HG03025 (cell line): ENCODE measurements around the gene C10orf90.

ENCODE experiments used
- ATAC-seq: cut with Tn5 transposase; IDR thresholded peaks from one replicate; pipeline ENCODE4 v1.9.1; 2021; ENCODE audit warnings: mild to moderate bottlenecking, moderate library complexity; ENCODE audit not compliant: unreplicated experiment, low FRiP score

The C10orf90 gene

GRCh38 chr10:126639084-126639483, 31.4 kb downstream of the C10orf90 start:
- ATAC-seq = no peak

- ATAC-seq = no peak
Observed at GRCh38 chr10:126638542-126638941, 32.0 kb downstream of the C10orf90 start.

GRCh38 chr10:126637501-126637900, 33.0 kb downstream of the C10orf90 start:
- ATAC-seq = no peak

- ATAC-seq = no peak
Observed at GRCh38 chr10:126634911-126635310, 35.6 kb downstream of the C10orf90 start.

- ATAC-seq = no peak
Observed at GRCh38 chr10:126634347-126634746, 36.1 kb downstream of the C10orf90 start.

GRCh38 chr10:126632705-126633104, 37.8 kb downstream of the C10orf90 start:
- ATAC-seq = no peak

GRCh38 chr10:126629925-126630624, 40.4 kb downstream of the C10orf90 start:
- no peak for ATAC-seq

GRCh38 chr10:126628746-126629145, 41.7 kb downstream of the C10orf90 start:
- ATAC-seq = no peak

- no peak for ATAC-seq
Observed at GRCh38 chr10:126621846-126622245, 48.6 kb downstream of the C10orf90 start.

- ATAC-seq = no peak
Observed at GRCh38 chr10:126618466-126618865, 52.0 kb downstream of the C10orf90 start.

- ATAC-seq = no peak
Observed at GRCh38 chr10:126617733-126618132, 52.8 kb downstream of the C10orf90 start.

GRCh38 chr10:126617208-126617607, 53.3 kb downstream of the C10orf90 start:
- ATAC-seq = no peak

GRCh38 chr10:126616737-126617136, 53.8 kb downstream of the C10orf90 start:
- ATAC-seq = no peak

GRCh38 chr10:126611303-126611702, 59.2 kb downstream of the C10orf90 start:
- no peak for ATAC-seq

GRCh38 chr10:126609566-126609965, 60.9 kb downstream of the C10orf90 start:
- ATAC-seq = no peak

GRCh38 chr10:126599949-126600682, 70.4 kb downstream of the C10orf90 start:
- no peak for ATAC-seq

- ATAC-seq = no peak
Observed at GRCh38 chr10:126598009-126598408, 72.5 kb downstream of the C10orf90 start.

GRCh38 chr10:126597211-126597610, 73.3 kb downstream of the C10orf90 start:
- no peak for ATAC-seq

GRCh38 chr10:126596472-126597016, 73.9 kb downstream of the C10orf90 start:
- ATAC-seq = no peak

- ATAC-seq = no peak
Observed at GRCh38 chr10:126595160-126595559, 75.3 kb downstream of the C10orf90 start.

- no peak for ATAC-seq
Observed at GRCh38 chr10:126593968-126594701, 76.4 kb downstream of the C10orf90 start.
